T-helper 17 cell (primary cell): ENCODE measurements around the gene AIP. TPM values are rescaled to one million over a fixed set of nuclear protein-coding genes. Genes with fewer than 3 reads are reported as not detected.
A peak's percentile ranks its signal among the peaks of the same experiment; 100 is the strongest.

Experiments
- ATAC-seq: fragments of 150-1000 bp; cut with Tn5 transposase; 2 replicates; pipeline ENCODE4 v1.10.0; 2021; ENCODE audit warnings: mild to moderate bottlenecking, moderate library complexity
- DNase-seq, 3 donors: peaks; one replicate each; pipeline versions ENCODE4 v3.0.0 to v3.0.0-alpha.2; 2020 to 2021
- H3K9me3 ChIP-seq: one replicate; pipeline ENCODE4 v1.7.0; 2013; ENCODE audit warnings: low read length, mild to moderate bottlenecking; ENCODE audit not compliant: control insufficient read depth, poor library complexity, severe bottlenecking
- H3K27ac Mint-ChIP-seq: one replicate; pipeline ENCODE4 v1.8.0; 2022; ENCODE audit warnings: mild to moderate bottlenecking, moderate library complexity, mixed read lengths
- H3K27me3 Mint-ChIP-seq: one replicate; pipeline ENCODE4 v1.8.0; 2022; ENCODE audit warnings: mixed read lengths
- H3K36me3 Mint-ChIP-seq: one replicate; pipeline ENCODE4 v1.8.0; 2022; ENCODE audit warnings: low read depth, mixed read lengths
- H3K4me1 Mint-ChIP-seq: one replicate; pipeline ENCODE4 v1.8.0; 2022; ENCODE audit warnings: mild to moderate bottlenecking, mixed read lengths
- H3K4me3 Mint-ChIP-seq: one replicate; pipeline ENCODE4 v1.8.0; 2022; ENCODE audit warnings: mild to moderate bottlenecking, moderate library complexity, mixed read lengths
- total RNA-seq, 4 donors: library from RNA in 2 of 4; stranded (reverse) in 2 of 4; gene quantifications; one replicate each; pipeline ENCODE4 v1.2.3 and lab custom pipeline; 2022 to 2026

Gene AIP
- 100 to 1,000 TPM in 1 of 2 donors, 10 to 100 TPM in 1; 98.3 to 109 TPM for total RNA-seq
- total RNA-seq (lab: John Stamatoyannopoulos, UW), result 59.3 to 90.7 reads per million in 2 donors

DNA sequence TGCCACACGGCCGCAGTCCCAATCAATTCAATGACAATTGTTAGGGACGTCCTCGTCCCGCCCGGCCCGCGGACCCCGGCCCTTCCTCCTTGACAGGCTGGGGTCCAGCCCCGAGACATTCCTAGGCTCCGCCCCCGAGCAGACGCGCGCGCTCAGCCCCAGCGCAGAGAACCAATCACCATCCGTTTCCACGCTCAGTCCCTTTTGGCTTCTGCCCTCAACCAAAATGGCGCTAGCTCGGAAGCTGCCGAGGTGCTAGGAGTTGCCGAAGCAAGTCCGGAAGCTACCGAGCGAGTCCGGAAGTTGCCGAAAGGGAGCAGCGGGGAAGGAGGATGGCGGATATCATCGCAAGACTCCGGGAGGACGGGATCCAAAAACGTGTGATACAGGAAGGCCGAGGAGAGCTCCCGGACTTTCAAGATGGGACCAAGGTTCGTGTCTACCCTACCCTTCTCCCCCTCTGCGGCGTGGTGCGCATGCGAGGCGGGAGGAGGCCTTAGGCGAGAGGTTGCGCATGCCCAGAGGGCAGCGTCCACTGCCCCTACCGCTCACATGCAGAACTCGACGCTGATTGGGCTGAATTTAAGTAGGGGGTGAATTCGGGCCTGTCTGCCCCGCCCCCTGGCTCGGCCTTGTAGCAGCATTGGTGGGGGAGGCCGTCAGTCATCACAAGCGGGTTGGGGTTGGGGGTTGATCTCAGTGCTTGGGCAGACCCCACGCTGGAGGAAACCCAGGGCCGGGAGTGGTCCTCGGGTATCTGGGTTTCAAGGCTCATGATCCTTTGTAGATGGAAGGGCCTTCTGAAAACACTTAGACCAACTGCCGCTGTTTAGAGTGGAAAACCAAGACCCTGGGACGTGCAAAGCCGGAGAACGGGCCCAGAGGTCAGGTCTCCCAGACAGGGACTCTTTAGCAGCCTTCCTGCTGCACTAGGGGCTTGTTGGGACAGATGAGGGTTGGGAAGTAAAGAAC is at the start of gene AIP:
Gene AIP, plus strand, starts transcription at position 200 of the 972 bp plus-strand sequence. Its CDS starts 133 bp downstream, at position 333.
- H3K4me1 Mint-ChIP-seq, result peaks cover 52% of the 10 kb centered on the region
- H3K4me3 Mint-ChIP-seq, result peak within 1 kb of the TSS; percentile 96
- ATAC-seq (peak; percentile 83), DNase-seq (peak; percentile 87 to 97 (median 92))
- H3K36me3 Mint-ChIP-seq, result peaks cover 7% of the 10 kb centered on the region
- H3K27ac Mint-ChIP-seq, result peak within 1 kb of the TSS; percentile 99
- H3K27me3 Mint-ChIP-seq, result no peaks in the 10 kb centered on the region
- no peaks in the 10 kb centered on the region for H3K9me3 ChIP-seq

GRCh38 chr11:67433536-67434394 is 49.1 kb upstream of the AIP start:
- Mint-ChIP-seq H3K4me1 (peaks cover 41% of the 10 kb centered on the region), H3K27ac (peak overlapping the region; percentile 96), H3K4me3 (peak overlapping the region; percentile 97), H3K27me3 (no peaks in the 10 kb centered on the region), H3K36me3 (no peaks in the 10 kb centered on the region)
- no peak for ATAC-seq
- no peak for DNase-seq
- no peaks in the 10 kb centered on the region for H3K9me3 ChIP-seq

- peak overlapping the region; percentile 96 for H3K27ac Mint-ChIP-seq
- no peak for DNase-seq
- peaks cover 44% of the 10 kb centered on the region for H3K4me1 Mint-ChIP-seq
- no peaks in the 10 kb centered on the region for H3K36me3 Mint-ChIP-seq
- no peaks in the 10 kb centered on the region for H3K9me3 ChIP-seq
- H3K4me3 Mint-ChIP-seq, result peak overlapping the region; percentile 97
- no peak for ATAC-seq
- H3K27me3 Mint-ChIP-seq, result no peaks in the 10 kb centered on the region
Observed at GRCh38 chr11:67434395-67434881, 48.4 kb upstream of the AIP start.

DNA sequence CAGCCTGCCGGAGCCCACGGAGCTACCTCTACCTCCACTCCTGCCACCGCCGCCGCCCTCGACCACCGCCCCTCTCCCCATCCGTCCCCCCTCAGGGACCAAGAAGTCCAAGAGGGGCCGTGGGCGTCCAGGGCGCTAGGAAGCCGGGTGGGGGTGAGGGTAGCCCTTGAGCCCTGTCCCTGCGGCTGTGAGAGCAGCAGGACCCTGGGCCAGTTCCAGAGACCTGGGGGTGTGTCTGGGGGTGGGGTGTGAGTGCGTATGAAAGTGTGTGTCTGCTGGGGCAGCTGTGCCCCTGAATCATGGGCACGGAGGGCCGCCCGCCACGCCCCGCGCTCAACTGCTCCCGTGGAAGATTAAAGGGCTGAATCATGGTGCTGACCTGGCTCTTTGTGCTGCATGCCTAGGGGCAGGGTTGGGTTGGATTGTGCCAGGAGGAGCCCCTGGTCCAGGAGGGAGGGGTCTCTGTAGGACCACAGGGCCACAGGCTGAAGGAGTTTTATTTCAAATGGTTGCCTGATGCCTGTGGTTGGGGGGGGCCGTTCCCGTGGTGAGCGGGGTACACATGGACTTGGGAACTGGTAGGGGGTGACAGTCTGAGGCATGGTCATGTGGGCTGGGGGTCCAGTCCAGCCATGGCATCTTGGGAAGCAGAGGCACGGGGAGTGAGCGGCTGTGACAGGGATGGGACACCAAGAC is 47.6 kb upstream of the AIP start:
- Mint-ChIP-seq H3K27ac (peak overlapping the region; percentile 96), H3K36me3 (no peaks in the 10 kb centered on the region), H3K4me1 (peaks cover 52% of the 10 kb centered on the region), H3K4me3 (peak overlapping the region; percentile 97), H3K27me3 (no peaks in the 10 kb centered on the region)
- DNase-seq (no peak), ATAC-seq (no peak)
- no peaks in the 10 kb centered on the region for H3K9me3 ChIP-seq

DNA sequence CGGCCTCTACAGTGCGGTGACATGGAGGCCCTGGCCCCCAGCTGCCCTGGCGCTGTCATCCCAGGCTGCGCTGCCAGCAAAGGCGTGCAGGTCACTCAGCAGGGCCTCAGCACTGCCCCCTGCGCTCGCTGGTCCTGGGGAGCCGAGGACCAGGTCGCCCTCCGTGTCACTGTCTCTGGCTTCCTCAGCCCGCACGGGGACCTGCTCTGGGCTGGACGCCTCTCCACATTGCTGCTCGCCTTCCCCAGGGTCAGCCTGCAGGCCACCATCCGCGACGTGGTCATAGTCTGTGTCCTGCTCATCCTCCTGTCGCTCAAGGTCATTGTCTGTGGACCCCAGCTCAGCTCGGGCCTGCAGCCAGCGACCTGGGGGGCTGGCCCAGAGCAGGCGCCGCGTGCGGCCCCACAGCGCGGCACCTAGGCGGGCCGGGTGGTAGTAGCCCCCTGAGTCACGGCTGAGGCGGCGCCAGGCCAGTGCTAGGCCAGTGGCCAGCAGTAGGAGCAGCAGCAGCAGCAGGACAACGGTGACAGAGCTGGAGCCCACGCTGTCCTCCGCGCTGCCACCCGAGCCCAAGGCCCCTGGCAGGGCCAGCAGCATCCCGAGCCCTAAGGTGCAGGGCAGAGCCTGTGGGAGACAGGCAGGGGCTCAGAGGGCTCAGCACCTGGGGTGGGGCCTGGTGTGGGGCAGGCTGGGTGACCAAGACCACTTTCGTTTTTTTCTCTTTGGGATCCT is 46.9 kb upstream of the AIP start:
- Mint-ChIP-seq H3K36me3 (no peaks in the 10 kb centered on the region), H3K27ac (peak overlapping the region; percentile 96), H3K4me1 (peaks cover 58% of the 10 kb centered on the region), H3K27me3 (no peaks in the 10 kb centered on the region), H3K4me3 (peak overlapping the region; percentile 97)
- H3K9me3 ChIP-seq, result no peaks in the 10 kb centered on the region
- DNase-seq (no peak), ATAC-seq (no peak)

DNA sequence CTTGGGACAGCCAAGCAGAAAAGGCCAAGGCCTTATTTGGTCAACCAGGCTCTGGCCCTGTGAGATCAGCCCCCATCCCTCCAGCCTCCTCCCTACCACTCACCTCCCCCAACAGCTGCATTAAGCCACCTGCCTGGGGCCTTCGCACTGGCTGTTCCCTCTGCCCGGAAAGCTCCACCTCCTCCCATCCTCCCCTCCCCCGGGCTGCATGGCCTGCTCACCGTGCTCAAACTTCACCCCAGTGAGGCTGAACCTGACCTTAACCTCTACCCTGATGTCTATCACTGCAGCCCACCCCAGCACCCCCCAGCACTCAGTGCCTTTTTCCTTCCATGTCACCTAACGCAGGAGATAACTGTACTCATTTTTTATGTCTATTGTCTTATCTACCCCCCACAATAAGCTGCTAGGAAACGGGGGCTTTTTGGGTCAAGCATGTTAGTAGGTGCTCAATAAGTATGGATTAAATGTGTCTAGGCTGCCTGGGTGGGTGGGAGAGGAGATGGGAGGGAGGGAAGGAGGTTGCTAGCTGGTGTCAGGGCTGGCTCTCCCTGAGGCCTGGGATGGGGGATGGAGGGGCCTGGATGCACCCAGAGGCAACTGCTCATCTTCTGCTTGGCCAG is 46.3 kb upstream of the AIP start:
- ATAC-seq (peak; percentile 26), DNase-seq (no peak)
- Mint-ChIP-seq H3K27me3 (no peaks in the 10 kb centered on the region), H3K27ac (peak overlapping the region; percentile 96), H3K4me1 (peaks cover 61% of the 10 kb centered on the region), H3K4me3 (peak overlapping the region; percentile 97), H3K36me3 (no peaks in the 10 kb centered on the region)
- no peaks in the 10 kb centered on the region for H3K9me3 ChIP-seq

- no peaks in the 10 kb centered on the region for H3K36me3 Mint-ChIP-seq
- H3K4me1 Mint-ChIP-seq, result peaks cover 58% of the 10 kb centered on the region
- H3K4me3 Mint-ChIP-seq, result peak within 1 kb of the TSS; percentile 97
Observed at GRCh38 chr11:67437082-67437808, 45.6 kb upstream of the AIP start, which contains the start of gene PTPRCAP. Gene PTPRCAP, minus strand, starts transcription at chr11:67437682. Its CDS starts 63 bp downstream, at chr11:67437619.

GRCh38 chr11:67437809-67438157 is 45.0 kb upstream of the AIP start:
- DNase-seq, result no peak
- no peaks in the 10 kb centered on the region for H3K9me3 ChIP-seq
- peak overlapping the region; percentile 97 for H3K4me3 Mint-ChIP-seq
- peaks cover 57% of the 10 kb centered on the region for H3K4me1 Mint-ChIP-seq
- no peaks in the 10 kb centered on the region for H3K36me3 Mint-ChIP-seq
- no peak for ATAC-seq
- H3K27me3 Mint-ChIP-seq, result no peaks in the 10 kb centered on the region
- H3K27ac Mint-ChIP-seq, result peak overlapping the region; percentile 96

More at GRCh38 chr11:67437082-67437808, 45.6 kb upstream of the AIP start, which contains the start of gene PTPRCAP:
- DNase-seq (peak; percentile 57 to 75 (median 64)), ATAC-seq (peak; percentile 64)
- H3K9me3 ChIP-seq, result no peaks in the 10 kb centered on the region
- no peaks in the 10 kb centered on the region for H3K27me3 Mint-ChIP-seq
- peak within 1 kb of the TSS; percentile 97 for H3K27ac Mint-ChIP-seq

- H3K9me3 ChIP-seq, result no peaks in the 10 kb centered on the region
- no peaks in the 10 kb centered on the region for H3K27me3 Mint-ChIP-seq
- H3K4me1 Mint-ChIP-seq, result peaks cover 57% of the 10 kb centered on the region
- H3K27ac Mint-ChIP-seq, result peak overlapping the region; percentile 97
- no peaks in the 10 kb centered on the region for H3K36me3 Mint-ChIP-seq
- ATAC-seq (peak; percentile 63), DNase-seq (peak; percentile 69 to 73 (median 72))
- peak overlapping the region; percentile 97 for H3K4me3 Mint-ChIP-seq
Observed at GRCh38 chr11:67438158-67438902, 44.5 kb upstream of the AIP start.

DNA sequence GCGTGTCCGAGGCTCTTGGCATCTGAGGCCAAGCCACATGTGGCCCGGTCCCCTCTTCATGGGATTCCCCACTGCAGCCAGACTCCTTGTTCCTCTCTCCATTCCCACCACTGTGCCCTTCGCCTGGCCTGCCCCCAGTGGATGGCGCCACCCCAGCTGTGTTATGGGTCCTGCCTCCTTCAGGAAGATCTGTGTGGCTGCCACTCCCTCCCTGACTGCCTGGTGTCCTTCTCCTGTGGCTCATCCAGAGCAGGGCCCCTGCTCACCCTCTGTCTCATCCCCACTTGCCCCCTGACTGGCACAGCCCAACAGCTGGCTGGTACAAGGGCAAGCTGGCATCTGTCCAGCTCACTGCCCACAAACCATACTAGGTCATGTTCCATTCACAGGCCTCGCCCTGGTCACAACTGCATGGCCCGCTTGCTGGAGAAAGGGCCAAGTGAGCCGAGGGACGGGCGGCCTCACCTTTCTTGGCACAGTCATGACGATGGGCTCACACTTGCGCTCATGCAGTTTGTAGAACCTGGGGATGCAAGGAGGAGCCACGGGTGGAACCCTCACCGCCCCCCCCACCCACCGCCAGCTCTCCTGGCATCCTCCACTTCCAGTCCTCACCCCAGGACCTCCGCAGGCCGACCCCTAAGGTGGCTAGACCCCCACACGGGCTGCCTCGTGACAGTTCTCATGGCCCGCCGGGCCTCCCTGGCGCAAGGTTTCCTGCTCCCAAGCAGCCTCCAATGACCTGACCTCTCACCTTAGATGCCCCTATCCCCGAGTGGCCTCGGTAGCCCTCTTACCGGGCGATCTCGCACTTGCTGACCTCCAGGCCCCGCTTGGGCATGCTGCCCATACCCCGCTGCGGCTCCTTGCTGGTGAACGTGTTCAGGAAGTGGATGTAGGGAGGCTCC is 43.3 kb upstream of the AIP start:
- Mint-ChIP-seq H3K4me3 (peak overlapping the region; percentile 97), H3K27me3 (no peaks in the 10 kb centered on the region), H3K27ac (peak overlapping the region; percentile 97), H3K36me3 (no peaks in the 10 kb centered on the region), H3K4me1 (peaks cover 55% of the 10 kb centered on the region)
- DNase-seq (no peak), ATAC-seq (no peak)
- no peaks in the 10 kb centered on the region for H3K9me3 ChIP-seq
